Activated T-helper 17 cell treated with anti-CD3 and anti-CD28 coated beads, Interleukin-2, amount 50 U/mL, for 72 hours (primary cell): ENCODE results near the gene CHMP6. TPM values are rescaled to one million over a fixed set of nuclear protein-coding genes. Genes with fewer than 3 reads are reported as not detected.
A peak's percentile ranks its signal among the peaks of the same experiment; 100 is the strongest.

ENCODE experiments used
- ATAC-seq: fragments of 150-1000 bp; cut with Tn5 transposase; replicated peaks from 2 replicates; pipeline ENCODE4 v1.10.0; 2021; ENCODE audit warnings: mild to moderate bottlenecking, moderate library complexity
- H3K27ac Mint-ChIP-seq: one replicate; pipeline ENCODE4 v1.8.0; 2022; ENCODE audit warnings: mixed read lengths
- H3K27me3 Mint-ChIP-seq: one replicate; pipeline ENCODE4 v1.8.0; 2022; ENCODE audit warnings: mixed read lengths
- H3K36me3 Mint-ChIP-seq: one replicate; pipeline ENCODE4 v1.8.0; 2022; ENCODE audit warnings: low read depth, mild to moderate bottlenecking, mixed read lengths
- H3K4me1 Mint-ChIP-seq: one replicate; pipeline ENCODE4 v1.8.0; 2022; ENCODE audit warnings: mixed read lengths
- H3K4me3 Mint-ChIP-seq: one replicate; pipeline ENCODE4 v1.8.0; 2022; ENCODE audit warnings: mild to moderate bottlenecking, mixed read lengths
- H3K9me3 Mint-ChIP-seq: one replicate; pipeline ENCODE4 v1.8.0; 2022; ENCODE audit warnings: mixed read lengths
- total RNA-seq, 2 donors: library from RNA; stranded (reverse); gene quantifications; one replicate each; pipeline ENCODE4 v1.2.3, GENCODE V29; 2022

CHMP6 gene
- total RNA-seq, 2 donors from 2014 or later: 17.2 to 19.8 TPM

DNA sequence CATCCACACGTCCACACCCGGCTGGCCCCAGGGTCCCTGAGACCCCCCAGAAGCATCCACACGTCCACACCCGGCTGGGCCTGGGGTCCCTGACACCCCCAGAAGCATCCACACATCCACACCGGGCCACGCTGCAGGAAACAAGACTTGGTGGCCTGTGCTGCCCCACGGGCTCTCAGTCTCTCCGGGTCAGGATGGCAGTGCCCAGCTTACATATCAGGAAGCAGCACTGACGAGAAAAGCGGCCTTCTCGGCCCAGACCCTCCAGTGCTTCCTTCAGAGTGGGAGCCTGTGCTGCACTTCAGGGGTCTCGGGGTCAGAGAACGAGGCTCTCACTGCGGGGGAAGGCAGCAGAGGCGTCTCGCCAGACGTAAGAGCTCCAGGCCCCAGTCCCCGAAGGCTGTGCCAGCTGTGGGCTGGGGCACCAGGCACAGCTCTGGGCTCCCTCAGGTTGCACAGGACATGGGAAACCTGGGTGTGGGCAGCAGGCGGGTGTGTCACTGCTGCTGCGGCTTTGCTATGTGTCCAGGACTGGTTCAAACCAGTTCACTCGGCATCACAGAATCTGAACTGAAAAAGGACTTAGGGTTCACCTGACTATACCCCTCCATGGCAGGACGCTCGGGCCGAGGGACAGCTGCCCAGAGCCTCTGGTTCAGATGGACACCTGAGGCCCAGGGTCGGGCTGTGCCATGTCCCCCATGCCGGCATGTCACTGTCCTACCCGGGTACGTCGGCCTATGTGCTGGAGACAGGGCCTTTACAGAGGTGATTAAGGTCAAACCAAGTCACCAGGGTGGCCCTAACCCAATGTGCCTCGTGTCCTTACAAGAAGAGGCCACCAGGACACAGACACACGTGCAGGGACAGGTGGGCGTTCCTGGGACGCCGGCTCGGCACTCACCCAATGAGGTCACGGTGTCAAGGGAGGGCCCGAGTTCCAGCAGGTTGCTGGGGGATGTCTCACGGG lies 40.2 kb upstream of the CHMP6 start:
- Mint-ChIP-seq H3K27me3 (no peaks in the 10 kb centered on the region), H3K27ac (no peak overlapping the region), H3K9me3 (no peaks in the 10 kb centered on the region), H3K36me3 (peaks cover 100% of the 10 kb centered on the region), H3K4me3 (no peak overlapping the region), H3K4me1 (no peaks in the 10 kb centered on the region)
- peak; percentile 18 for ATAC-seq

DNA sequence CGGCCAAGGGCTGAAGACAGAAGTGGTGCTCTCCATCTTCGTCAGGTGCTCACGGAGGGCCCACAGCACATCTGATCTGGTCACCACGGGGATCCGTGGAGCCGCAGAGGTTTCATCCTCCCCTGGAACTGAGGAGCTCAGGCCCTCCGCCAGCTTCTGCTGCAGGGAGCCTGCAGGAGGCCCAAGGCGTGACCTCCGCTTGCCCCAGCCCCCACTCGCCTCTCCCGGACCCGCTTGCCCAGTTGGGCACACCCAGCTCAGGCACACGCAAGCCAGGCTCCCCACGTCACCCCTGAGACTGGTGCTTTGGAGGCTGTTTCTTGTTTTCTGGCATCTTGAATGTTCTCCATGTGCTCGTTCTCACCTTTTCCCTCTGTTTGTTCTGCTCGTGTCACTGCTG lies 39.4 kb upstream of the CHMP6 start:
- Mint-ChIP-seq H3K4me1 (no peaks in the 10 kb centered on the region), H3K36me3 (peaks cover 97% of the 10 kb centered on the region), H3K9me3 (no peaks in the 10 kb centered on the region), H3K27ac (no peak overlapping the region), H3K27me3 (no peaks in the 10 kb centered on the region), H3K4me3 (no peak overlapping the region)
- no peak for ATAC-seq

- Mint-ChIP-seq H3K27ac (peak overlapping the region; percentile 30), H3K27me3 (no peaks in the 10 kb centered on the region), H3K4me1 (no peaks in the 10 kb centered on the region), H3K36me3 (peaks cover 97% of the 10 kb centered on the region), H3K9me3 (no peaks in the 10 kb centered on the region), H3K4me3 (no peak overlapping the region)
- peak; percentile 6 for ATAC-seq
Observed at GRCh38 chr17:80953471-80954315, 37.9 kb upstream of the CHMP6 start.

GRCh38 chr17:80955078-80955477 lies 36.6 kb upstream of the CHMP6 start:
- Mint-ChIP-seq H3K27ac (no peak overlapping the region), H3K4me3 (no peak overlapping the region), H3K9me3 (no peaks in the 10 kb centered on the region), H3K27me3 (no peaks in the 10 kb centered on the region), H3K4me1 (no peaks in the 10 kb centered on the region), H3K36me3 (peaks cover 92% of the 10 kb centered on the region)
- ATAC-seq: no peak

DNA sequence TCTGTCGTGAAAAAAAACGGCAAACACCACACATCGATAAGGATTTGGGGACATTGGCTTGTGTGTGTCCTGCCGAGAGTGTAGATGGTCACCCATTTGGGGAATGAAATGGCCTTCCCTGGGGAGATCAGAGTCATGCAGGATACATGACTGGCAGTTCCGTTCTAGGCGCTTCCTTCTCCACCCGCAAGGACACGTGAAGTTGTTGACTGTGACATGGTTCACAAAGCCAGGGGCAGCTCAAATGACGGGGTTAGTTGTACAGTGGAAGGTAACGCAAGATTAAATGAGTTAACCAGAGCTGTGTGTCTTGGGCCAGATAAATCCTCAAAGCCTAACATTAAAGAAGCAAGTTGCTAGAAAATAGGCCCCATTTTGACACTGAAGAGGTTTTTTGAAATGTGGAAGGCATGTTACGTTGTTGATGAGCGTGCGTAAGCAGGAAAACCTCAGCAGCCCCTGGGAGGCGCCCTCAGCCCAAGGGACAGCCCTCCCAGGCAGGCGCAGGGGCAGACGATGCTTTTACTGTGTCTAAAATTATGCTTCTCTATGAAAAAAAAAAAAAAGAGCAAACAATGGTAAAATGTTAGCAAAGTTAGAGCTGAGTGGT lies 35.9 kb upstream of the CHMP6 start:
- H3K9me3 Mint-ChIP-seq: no peaks in the 10 kb centered on the region
- no peak overlapping the region for H3K4me3 Mint-ChIP-seq
- H3K4me1 Mint-ChIP-seq: no peaks in the 10 kb centered on the region
- no peak overlapping the region for H3K27ac Mint-ChIP-seq
- no peaks in the 10 kb centered on the region for H3K27me3 Mint-ChIP-seq
- H3K36me3 Mint-ChIP-seq: peaks cover 92% of the 10 kb centered on the region
- no peak for ATAC-seq

- Mint-ChIP-seq H3K27ac (no peak overlapping the region), H3K9me3 (no peaks in the 10 kb centered on the region), H3K36me3 (peaks cover 92% of the 10 kb centered on the region), H3K4me3 (no peak overlapping the region), H3K27me3 (no peaks in the 10 kb centered on the region), H3K4me1 (no peaks in the 10 kb centered on the region)
- ATAC-seq: no peak
Observed at GRCh38 chr17:80956321-80957190, 35.1 kb upstream of the CHMP6 start.

GRCh38 chr17:80957461-80957941 lies 34.1 kb upstream of the CHMP6 start:
- H3K9me3 Mint-ChIP-seq: no peaks in the 10 kb centered on the region
- H3K27me3 Mint-ChIP-seq: no peaks in the 10 kb centered on the region
- H3K4me1 Mint-ChIP-seq: no peaks in the 10 kb centered on the region
- H3K27ac Mint-ChIP-seq: no peak overlapping the region
- no peak for ATAC-seq
- peaks cover 92% of the 10 kb centered on the region for H3K36me3 Mint-ChIP-seq
- no peak overlapping the region for H3K4me3 Mint-ChIP-seq

- Mint-ChIP-seq H3K36me3 (peaks cover 83% of the 10 kb centered on the region), H3K4me3 (no peak overlapping the region), H3K27ac (no peak overlapping the region), H3K9me3 (no peaks in the 10 kb centered on the region), H3K27me3 (no peaks in the 10 kb centered on the region), H3K4me1 (no peaks in the 10 kb centered on the region)
- ATAC-seq: no peak
Observed at GRCh38 chr17:80959330-80960036, 32.2 kb upstream of the CHMP6 start.

GRCh38 chr17:80960037-80960796 lies 31.4 kb upstream of the CHMP6 start:
- H3K27ac Mint-ChIP-seq: peak overlapping the region; percentile 54

GRCh38 chr17:80960797-80961452 lies 30.7 kb upstream of the CHMP6 start:
- H3K4me1 Mint-ChIP-seq: no peaks in the 10 kb centered on the region
- H3K36me3 Mint-ChIP-seq: peaks cover 83% of the 10 kb centered on the region
- no peaks in the 10 kb centered on the region for H3K9me3 Mint-ChIP-seq
- H3K27ac Mint-ChIP-seq: peak overlapping the region; percentile 54
- ATAC-seq: no peak
- no peaks in the 10 kb centered on the region for H3K27me3 Mint-ChIP-seq
- H3K4me3 Mint-ChIP-seq: no peak overlapping the region

More at GRCh38 chr17:80960037-80960796, 31.4 kb upstream of the CHMP6 start:
- H3K4me3 Mint-ChIP-seq: no peak overlapping the region
- H3K9me3 Mint-ChIP-seq: no peaks in the 10 kb centered on the region
- H3K36me3 Mint-ChIP-seq: peaks cover 83% of the 10 kb centered on the region
- no peaks in the 10 kb centered on the region for H3K27me3 Mint-ChIP-seq
- no peak for ATAC-seq
- H3K4me1 Mint-ChIP-seq: no peaks in the 10 kb centered on the region

- Mint-ChIP-seq H3K27me3 (no peaks in the 10 kb centered on the region), H3K36me3 (peaks cover 83% of the 10 kb centered on the region), H3K9me3 (no peaks in the 10 kb centered on the region), H3K4me3 (no peak overlapping the region), H3K27ac (no peak overlapping the region), H3K4me1 (no peaks in the 10 kb centered on the region)
- ATAC-seq: no peak
Observed at GRCh38 chr17:80961541-80962330, 29.9 kb upstream of the CHMP6 start.
